WERI-Rb-1 (cell line): ENCODE measurements around the gene EYA4.

Source experiments
- DNase-seq: peaks from one replicate; pipeline ENCODE4 v3.0.0-alpha.2; 2020
- H3K27ac ChIP-seq: fragments of 250-450 bp; sonication (Bioruptor Pico); 2 replicates; pipeline ENCODE4 v1.5.1; 2020; ENCODE audit warnings: mild to moderate bottlenecking, moderate library complexity
- H3K27me3 ChIP-seq: fragments of 250-450 bp; sonication (Bioruptor Pico); 2 replicates; pipeline ENCODE4 v1.5.1; 2021; ENCODE audit warnings: mild to moderate bottlenecking, low read depth, moderate library complexity; ENCODE audit not compliant: insufficient read depth, severe bottlenecking
- H3K36me3 ChIP-seq: fragments of 250-450 bp; sonication (Bioruptor Pico); 2 replicates; pipeline ENCODE4 v1.5.1; 2020; ENCODE audit warnings: mild to moderate bottlenecking, moderate library complexity
- H3K4me3 ChIP-seq: 2 replicates; pipeline ENCODE4 v1.5.1; 2011; ENCODE audit warnings: low read depth, mild to moderate bottlenecking, control low read depth, low read length
- H3K9me3 ChIP-seq: fragments of 250-450 bp; sonication (Bioruptor Pico); 2 replicates; pipeline ENCODE4 v1.5.1; 2021; ENCODE audit warnings: mild to moderate bottlenecking, moderate library complexity; ENCODE audit not compliant: severe bottlenecking
- TF ChIP-seq, protein P1 (sequence below): IDR thresholded peaks from 2 replicates; pipeline ENCODE4 v1.5.1; 2011; ENCODE audit warnings: low read depth, mild to moderate bottlenecking, control low read depth, inconsistent platforms, low read length

The EYA4 gene

DNA sequence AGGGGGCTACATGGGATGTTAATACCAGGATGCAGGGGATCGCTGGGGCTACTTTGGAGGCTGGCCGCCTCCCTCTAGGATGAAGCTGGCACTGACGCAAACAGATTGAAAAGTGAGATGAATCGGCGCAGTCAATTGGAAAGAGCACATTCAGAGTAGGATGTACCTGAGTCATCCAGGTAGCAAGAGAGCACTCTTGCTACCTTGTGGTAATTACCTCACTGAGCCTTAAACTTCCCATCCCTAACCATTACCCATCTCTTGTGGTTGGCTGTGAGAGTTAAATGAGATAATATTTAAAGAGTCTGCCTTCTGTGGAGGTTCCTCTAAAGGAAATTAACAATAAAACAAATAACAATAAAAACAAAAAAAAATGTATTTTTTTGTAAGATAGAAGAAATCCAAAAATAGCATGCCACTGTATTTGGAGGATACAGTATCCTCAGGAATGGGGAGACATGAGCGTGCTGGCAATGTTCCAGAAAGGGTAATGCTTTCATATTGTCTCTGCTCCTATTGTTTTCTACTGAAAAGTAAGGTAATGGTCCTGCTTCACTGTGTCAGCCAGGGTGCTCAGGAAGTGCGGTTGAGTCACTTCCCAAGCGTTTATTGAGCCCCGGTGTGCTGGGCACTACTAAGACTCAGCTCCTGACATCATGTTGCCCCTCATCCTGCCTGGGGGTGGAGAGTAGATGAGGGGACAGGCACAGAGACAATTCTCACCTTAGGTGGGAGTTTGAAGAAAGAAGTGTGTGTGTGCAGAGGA lies 301.1 kb downstream of the EYA4 start:
- H3K36me3 ChIP-seq: no peaks in the 10 kb centered on the region
- TF ChIP-seq, protein P1, sequence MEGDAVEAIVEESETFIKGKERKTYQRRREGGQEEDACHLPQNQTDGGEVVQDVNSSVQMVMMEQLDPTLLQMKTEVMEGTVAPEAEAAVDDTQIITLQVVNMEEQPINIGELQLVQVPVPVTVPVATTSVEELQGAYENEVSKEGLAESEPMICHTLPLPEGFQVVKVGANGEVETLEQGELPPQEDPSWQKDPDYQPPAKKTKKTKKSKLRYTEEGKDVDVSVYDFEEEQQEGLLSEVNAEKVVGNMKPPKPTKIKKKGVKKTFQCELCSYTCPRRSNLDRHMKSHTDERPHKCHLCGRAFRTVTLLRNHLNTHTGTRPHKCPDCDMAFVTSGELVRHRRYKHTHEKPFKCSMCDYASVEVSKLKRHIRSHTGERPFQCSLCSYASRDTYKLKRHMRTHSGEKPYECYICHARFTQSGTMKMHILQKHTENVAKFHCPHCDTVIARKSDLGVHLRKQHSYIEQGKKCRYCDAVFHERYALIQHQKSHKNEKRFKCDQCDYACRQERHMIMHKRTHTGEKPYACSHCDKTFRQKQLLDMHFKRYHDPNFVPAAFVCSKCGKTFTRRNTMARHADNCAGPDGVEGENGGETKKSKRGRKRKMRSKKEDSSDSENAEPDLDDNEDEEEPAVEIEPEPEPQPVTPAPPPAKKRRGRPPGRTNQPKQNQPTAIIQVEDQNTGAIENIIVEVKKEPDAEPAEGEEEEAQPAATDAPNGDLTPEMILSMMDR: no peak
- no peak for DNase-seq
- no peak overlapping the region for H3K27ac ChIP-seq
- H3K9me3 ChIP-seq: no peaks in the 10 kb centered on the region
- peaks cover 20% of the 10 kb centered on the region for H3K27me3 ChIP-seq
- H3K4me3 ChIP-seq: no peak overlapping the region

DNA sequence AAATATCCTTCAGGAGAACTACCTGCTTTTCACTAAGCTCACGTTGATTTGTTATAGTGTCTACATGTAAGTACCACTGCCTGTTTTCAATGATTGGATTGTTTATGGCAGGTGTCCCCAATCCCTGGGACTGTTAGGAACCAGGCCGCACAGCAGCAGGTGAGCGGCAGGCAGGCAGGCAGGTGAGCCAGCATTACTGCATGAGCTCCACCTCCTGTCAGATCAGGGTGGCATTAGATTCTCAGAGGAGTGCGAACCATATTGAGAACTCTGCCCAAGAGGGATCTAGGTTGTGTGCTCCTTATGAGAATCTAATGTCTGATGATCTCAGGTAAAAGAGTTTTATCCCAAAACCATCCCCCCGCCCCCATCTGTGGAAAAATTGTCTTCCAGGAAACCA lies 303.3 kb downstream of the EYA4 start:
- DNase-seq: no peak
- no peaks in the 10 kb centered on the region for H3K9me3 ChIP-seq
- no peak overlapping the region for H3K4me3 ChIP-seq

DNA sequence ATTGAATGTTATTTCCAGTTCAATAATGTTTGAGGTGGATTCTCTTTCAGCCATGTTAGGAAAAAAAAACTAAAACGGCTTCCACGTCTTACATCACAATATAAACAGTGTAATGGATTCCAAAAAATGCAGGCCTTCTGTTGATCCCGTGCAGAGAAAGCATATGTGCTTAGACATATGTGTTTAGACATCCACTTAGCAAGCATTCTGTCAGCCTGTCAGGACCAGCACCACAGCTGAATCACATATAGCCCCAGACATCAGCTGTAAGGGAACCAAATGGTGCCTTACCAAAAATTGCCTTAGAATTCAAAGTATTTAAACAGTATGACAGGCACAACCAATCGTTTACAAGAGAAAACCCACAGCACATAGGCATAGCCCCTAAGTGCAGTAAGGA lies 304.9 kb downstream of the EYA4 start:
- H3K27ac ChIP-seq: no peak overlapping the region
- peaks cover 32% of the 10 kb centered on the region for H3K27me3 ChIP-seq
- TF ChIP-seq, protein P1: no peak
- no peak for DNase-seq
- no peaks in the 10 kb centered on the region for H3K36me3 ChIP-seq
- no peak overlapping the region for H3K4me3 ChIP-seq
- no peaks in the 10 kb centered on the region for H3K9me3 ChIP-seq

More for the DNA sequence above, 303.3 kb downstream of the EYA4 start:
- H3K27me3 ChIP-seq: peaks cover 28% of the 10 kb centered on the region
- no peak overlapping the region for H3K27ac ChIP-seq
- TF ChIP-seq, protein P1: no peak
- no peaks in the 10 kb centered on the region for H3K36me3 ChIP-seq

DNA sequence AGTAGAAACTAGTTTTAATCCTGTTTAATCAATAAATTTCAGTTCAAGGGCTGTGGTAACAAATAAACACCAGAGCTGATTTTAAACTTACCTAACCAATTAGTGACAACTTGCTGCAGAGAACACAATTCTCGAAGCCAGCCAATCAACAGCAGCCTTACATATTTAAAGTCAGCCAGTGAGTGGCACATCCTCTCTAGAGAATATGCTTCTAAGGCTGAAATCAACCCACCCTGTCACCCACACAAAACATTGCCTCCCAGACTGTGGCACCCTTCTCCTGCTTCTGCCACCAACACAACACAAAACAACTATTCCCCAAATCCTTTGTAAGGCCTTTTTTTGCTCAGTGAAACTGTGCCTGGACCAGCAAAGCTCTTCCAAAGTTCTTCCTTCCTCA lies 306.0 kb downstream of the EYA4 start:
- no peak overlapping the region for H3K4me3 ChIP-seq
- H3K27ac ChIP-seq: no peak overlapping the region
- TF ChIP-seq, protein P1: no peak
- peaks cover 25% of the 10 kb centered on the region for H3K27me3 ChIP-seq
- no peaks in the 10 kb centered on the region for H3K36me3 ChIP-seq
- DNase-seq: no peak
- H3K9me3 ChIP-seq: no peaks in the 10 kb centered on the region

DNA sequence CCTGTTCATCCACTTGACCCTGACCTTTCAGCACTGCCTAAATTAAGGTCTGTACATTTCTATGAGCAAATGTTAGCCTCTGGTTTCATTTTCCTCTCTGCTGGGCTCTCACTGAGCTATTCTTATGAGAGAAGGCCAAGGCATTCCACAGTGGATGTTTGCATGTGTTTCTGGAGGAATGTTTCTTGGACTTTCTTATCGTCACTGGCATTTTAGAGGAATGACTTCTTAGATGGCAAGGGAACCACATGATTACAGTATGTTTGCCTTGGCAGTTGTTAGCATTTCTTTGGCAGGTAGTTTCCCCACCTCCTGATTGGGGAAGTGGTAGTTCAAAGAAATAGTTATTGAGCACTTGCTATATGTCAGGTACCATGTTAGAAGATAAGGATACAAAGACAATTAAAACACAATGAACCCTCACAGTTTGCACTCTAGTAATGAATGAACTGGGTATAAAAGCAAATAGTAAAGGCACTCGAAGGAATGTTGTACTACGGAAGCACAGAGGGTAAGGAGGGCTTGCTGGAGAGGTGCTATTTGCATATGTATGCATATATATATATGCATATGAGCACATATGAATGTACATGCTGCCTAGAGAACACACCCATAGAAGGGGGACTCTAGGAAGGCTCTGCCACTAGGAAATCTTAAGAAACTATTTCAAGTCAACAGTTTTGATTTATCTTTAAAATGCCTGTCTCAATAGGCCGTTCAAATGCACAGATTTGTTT lies 307.4 kb downstream of the EYA4 start:
- Histone ChIP-seq H3K4me3 (no peak overlapping the region), H3K27ac (no peak overlapping the region), H3K27me3 (peaks cover 28% of the 10 kb centered on the region), H3K9me3 (no peaks in the 10 kb centered on the region), H3K36me3 (no peaks in the 10 kb centered on the region)
- no peak for DNase-seq
- TF ChIP-seq, protein P1: no peak
